WI38 (cell line): ENCODE data around the gene SMIM26.

ENCODE experiments used
- H3K4me3 ChIP-seq: 2 replicates; pipeline ENCODE4 v1.5.1; 2011; ENCODE audit warnings: low read depth, mild to moderate bottlenecking, control low read depth, low read length
- CTCF ChIP-seq: IDR thresholded peaks from 2 replicates; pipeline ENCODE4 v1.5.1; 2012; ENCODE audit warnings: low read depth, mild to moderate bottlenecking, control low read depth, low read length

Gene SMIM26

GRCh38 chr20:18532626-18533025 is 34.6 kb upstream of the SMIM26 start:
- TF ChIP-seq CTCF = no peak
- no peak overlapping the region for H3K4me3 ChIP-seq

GRCh38 chr20:18533491-18533890 is 33.7 kb upstream of the SMIM26 start:
- no peak overlapping the region for H3K4me3 ChIP-seq
- no peak for TF ChIP-seq CTCF

GRCh38 chr20:18533978-18534644 is 33.1 kb upstream of the SMIM26 start:
- H3K4me3 ChIP-seq = no peak overlapping the region
- no peak for TF ChIP-seq CTCF

GRCh38 chr20:18537651-18538050 is 29.6 kb upstream of the SMIM26 start:
- H3K4me3 ChIP-seq = no peak overlapping the region
- no peak for TF ChIP-seq CTCF

GRCh38 chr20:18541741-18542140 is 25.5 kb upstream of the SMIM26 start:
- H3K4me3 ChIP-seq = no peak overlapping the region
- no peak for TF ChIP-seq CTCF

GRCh38 chr20:18543216-18543615 is 24.0 kb upstream of the SMIM26 start:
- no peak overlapping the region for H3K4me3 ChIP-seq
- TF ChIP-seq CTCF = no peak

- H3K4me3 ChIP-seq = no peak overlapping the region
- TF ChIP-seq CTCF = no peak
Measured at GRCh38 chr20:18543932-18544331, 23.3 kb upstream of the SMIM26 start.
